IMR-90 (cell line): ENCODE results near the gene SYNGR3. TPM values are rescaled to one million over a fixed set of nuclear protein-coding genes. Genes with fewer than 3 reads are reported as not detected.
A peak's percentile ranks its signal among the peaks of the same experiment; 100 is the strongest.

Experiments
- ATAC-seq: fragments of 200-7000 bp; cut with Tn5 transposase; 2 replicates; pipeline ENCODE4 v1.9.1; 2020; ENCODE audit warnings: low read depth, mild to moderate bottlenecking, moderate library complexity
- BruUV-seq: library from RNA; stranded (reverse); fragments of 400-500 nt; replicated peaks from 2 replicates; lab custom pipeline; 2021; lab: Mats Ljungman, UMichigan
- CTCF ChIA-PET: fragments of 300-600 bp; formaldehyde crosslinking; extraction: SDS; loops from one replicate; lab custom pipeline; 2021; ENCODE audit warnings: antibody characterized with exemption; lab: Yijun Ruan, JAX
- POLR2A ChIA-PET: fragments of 300-600 bp; sonication (Branson Sonifier 250); formaldehyde crosslinking; loops from one replicate; lab custom pipeline; 2022; ENCODE audit warnings: antibody characterized with exemption; ENCODE audit not compliant: unreplicated experiment; lab: Charles Lee
- DNase-seq: peaks from one replicate; pipeline ENCODE4 v3.0.0; 2013
- H2AFZ ChIP-seq: replicated peaks from 2 replicates; pipeline ENCODE3; 2013; ENCODE audit warnings: low read length, mild to moderate bottlenecking; ENCODE audit not compliant: poor library complexity
- H2AK5ac ChIP-seq: 2 replicates; pipeline ENCODE4 v1.6.1; 2013; ENCODE audit warnings: low read depth, low read length, inconsistent platforms
- H2AK9ac ChIP-seq: replicated peaks from 2 replicates; pipeline ENCODE3; 2013; ENCODE audit warnings: mild to moderate bottlenecking, low read depth, low read length, moderate library complexity; ENCODE audit not compliant: poor library complexity
- H2BK120ac ChIP-seq: 2 replicates; pipeline ENCODE4 v1.6.1; 2013; ENCODE audit warnings: low read depth, low read length, inconsistent platforms
- H2BK15ac ChIP-seq: 3 replicates; pipeline ENCODE4 v1.6.1; 2013; ENCODE audit warnings: low read depth, low read length, inconsistent platforms
- H2BK20ac ChIP-seq: 2 replicates; pipeline ENCODE4 v1.6.1; 2013; ENCODE audit warnings: low read depth, mild to moderate bottlenecking, inconsistent platforms, low read length, moderate library complexity
- H2BK5ac ChIP-seq: 2 replicates; pipeline ENCODE4 v1.6.1; 2013; ENCODE audit warnings: mild to moderate bottlenecking, low read depth, low read length, inconsistent platforms; ENCODE audit not compliant: poor library complexity, severe bottlenecking
- H3K14ac ChIP-seq: replicated peaks from 2 replicates; pipeline ENCODE4 v1.6.1; 2013; ENCODE audit warnings: low read depth, low read length, inconsistent platforms
- H3K18ac ChIP-seq: 2 replicates; pipeline ENCODE4 v1.6.1; 2013; ENCODE audit warnings: low read depth, low read length, control low read depth
- H3K23ac ChIP-seq: 2 replicates; pipeline ENCODE4 v1.6.1; 2013; ENCODE audit warnings: low read depth, low read length, inconsistent platforms
- H3K27ac ChIP-seq: 2 replicates; pipeline ENCODE4 v1.5.1; 2013; ENCODE audit warnings: mild to moderate bottlenecking, control low read depth, low read length; ENCODE audit not compliant: insufficient read depth
- H3K27me3 ChIP-seq: 2 replicates; pipeline ENCODE4 v1.6.1; 2013; ENCODE audit warnings: low read length; ENCODE audit not compliant: control insufficient read depth, insufficient read depth
- H3K36me3 ChIP-seq: 2 replicates; pipeline ENCODE4 v1.6.1; 2013; ENCODE audit warnings: low read length, mixed read lengths; ENCODE audit not compliant: control insufficient read depth, insufficient read depth
- H3K4ac ChIP-seq: 2 replicates; pipeline ENCODE4 v1.6.1; 2013; ENCODE audit warnings: low read depth, low read length, inconsistent platforms
- H3K4me1 ChIP-seq: 2 replicates; pipeline ENCODE4 v1.6.1; 2013; ENCODE audit warnings: low read length, mixed read lengths; ENCODE audit not compliant: control insufficient read depth, insufficient read depth
- H3K4me2 ChIP-seq: 2 replicates; pipeline ENCODE4 v1.6.1; 2013; ENCODE audit warnings: low read depth, mild to moderate bottlenecking, control low read depth, low read length, moderate library complexity
- H3K4me3 ChIP-seq: 2 replicates; pipeline ENCODE4 v1.5.1; 2013; ENCODE audit warnings: low read depth, mild to moderate bottlenecking, control low read depth, low read length, moderate library complexity; ENCODE audit not compliant: insufficient read depth
- H3K56ac ChIP-seq: 2 replicates; pipeline ENCODE4 v1.6.1; 2013; ENCODE audit warnings: low read length, inconsistent platforms; ENCODE audit not compliant: insufficient read depth; ENCODE audit errors: extremely low read depth
- H3K79me1 ChIP-seq, 2 experiments: 2 replicates each; pipeline ENCODE4 v1.6.1; 2013; ENCODE audit warnings: low read length in 2 of 2, inconsistent platforms in 1 of 2, low read depth in 1 of 2
- H3K9ac ChIP-seq: 2 replicates; pipeline ENCODE4 v1.6.1; 2013; ENCODE audit warnings: low read depth, low read length, control low read depth
- H3K9me1 ChIP-seq: 2 replicates; pipeline ENCODE4 v1.6.1; 2013; ENCODE audit warnings: low read length, inconsistent platforms; ENCODE audit not compliant: insufficient read depth
- H3K9me3 ChIP-seq: 2 replicates; pipeline ENCODE4 v1.6.1; 2013; ENCODE audit warnings: low read length; ENCODE audit not compliant: control insufficient read depth, insufficient read depth
- H4K20me1 ChIP-seq: 2 replicates; pipeline ENCODE4 v1.6.1; 2013; ENCODE audit warnings: low read length, inconsistent platforms; ENCODE audit not compliant: insufficient read depth
- H4K5ac ChIP-seq: 2 replicates; pipeline ENCODE4 v1.6.1; 2013; ENCODE audit warnings: mild to moderate bottlenecking, low read depth, low read length, control low read depth
- H4K8ac ChIP-seq, 2 experiments: 2 replicates each; pipeline ENCODE4 v1.6.1; 2013; ENCODE audit warnings: low read depth in 2 of 2, low read length in 2 of 2, control low read depth in 1 of 2, inconsistent platforms in 1 of 2
- H4K91ac ChIP-seq: 2 replicates; pipeline ENCODE4 v1.6.1; 2013; ENCODE audit warnings: low read depth, low read length, inconsistent platforms; ENCODE audit not compliant: insufficient read depth
- CHD1 ChIP-seq: IDR thresholded peaks from 2 replicates; pipeline ENCODE4 v1.6.1; 2012; ENCODE audit warnings: low read depth, low read length, improper control_type of control experiment
- MXI1 ChIP-seq: IDR thresholded peaks from 2 replicates; pipeline ENCODE4 v1.6.1; 2012; ENCODE audit warnings: low read depth, mild to moderate bottlenecking, low read length, moderate library complexity, borderline replicate concordance
- POLR2A ChIP-seq: IDR thresholded peaks from 2 replicates; pipeline ENCODE4 v1.6.1; 2012; ENCODE audit warnings: mild to moderate bottlenecking, low read depth, low read length
- RAD21 ChIP-seq: IDR thresholded peaks from 2 replicates; pipeline ENCODE4 v1.6.1; 2012; ENCODE audit warnings: low read length, improper control_type of control experiment
- WGBS, 2 experiments: methylation state at CpG; one replicate each; pipeline versions ENCODE4 v1.1.5 to v1.1.7; 2013; ENCODE audit warnings: missing lambda C conversion rate in 2 of 2; ENCODE audit not compliant: insufficient read length in 1 of 2; ENCODE audit errors: extremely low coverage in 2 of 2; 5-methylcytosine and 5-hydroxymethylcytosine counted together
- dilution Hi-C: fragments of 300-500 bp; cut with HindIII; formaldehyde crosslinking; loops from one replicate; pipeline ENCODE4 v1.14.3; 2018; ENCODE audit warnings: low sequenced_read_pairs; ENCODE audit not compliant: unreplicated experiment
- in situ Hi-C: fragments of 300-500 bp; cut with MboI; formaldehyde crosslinking; loops from 3 replicates; pipeline ENCODE4 v1.14.3; 2019; ENCODE audit warnings: low sequenced_read_pairs, inconsistent platforms, mixed read lengths
- intact Hi-C: fragments of 100-400 bp; cut with micrococcal nuclease; formaldehyde crosslinking; loops from 2 replicates; pipeline ENCODE4 v1.10.0; 2022
- polyA plus RNA-seq, 3 experiments: library from polyadenylated mRNA; depleted of rRNA; stranded (reverse); fragments of >200 nt; gene quantifications; 2 replicates each; pipeline ENCODE4 v1.2.3, GENCODE V29; 2012; ENCODE audit warnings: low replicate concordance in 1 of 3
- total RNA-seq: library from RNA; depleted of rRNA; stranded (reverse); fragments of >200 nt; gene quantifications from 2 replicates; pipeline ENCODE4 v1.2.3, GENCODE V29; 2012

Gene SYNGR3
- total and polyA plus RNA-seq, 2 of the 4 experiments (the other 2 are of a cell fraction), result 1.8 to 5.8 TPM

GRCh38 chr16:2036200-2036966 is 46.6 kb downstream of the SYNGR3 start:
- peak overlapping the region; percentile 59 for H2AFZ ChIP-seq
- H4K5ac ChIP-seq, result peak overlapping the region; percentile 97
- H3K4me1 ChIP-seq, result peaks cover 74% of the 10 kb centered on the region
- H3K14ac ChIP-seq, result peak overlapping the region; percentile 56
- H2BK5ac ChIP-seq, result peak overlapping the region; percentile 98
- ATAC-seq (no peak), DNase-seq (no peak)
- peak overlapping the region; percentile 84; the same call in 2 of the 3 replicates for H2BK15ac ChIP-seq
- peak overlapping the region; percentile 71 for H2BK20ac ChIP-seq
- peak overlapping the region; percentile 94 for H2BK120ac ChIP-seq
- H3K27ac ChIP-seq, result peak overlapping the region; percentile 100
- peaks cover 19 to 68% of the 10 kb centered on the region in 2 experiments; a peak in 3 of 4 replicates for H3K79me1 ChIP-seq
- peak overlapping the region; percentile 75 for H3K9ac ChIP-seq
- ChIA-PET CTCF (interaction anchor here (1.0 kb wide), 1 partner anchor 14 kb away, joined by 3 read pairs; no protein-coding TSS in a partner anchor), POLR2A (no interaction called here)
- peaks cover 19% of the 10 kb centered on the region for H3K9me1 ChIP-seq
- no peaks in the 10 kb centered on the region for H3K27me3 ChIP-seq
- peak overlapping the region; percentile 92 for H3K4ac ChIP-seq
- peak overlapping the region; percentile 93 for H3K18ac ChIP-seq
- 90% methylated on average over 35 of the region's 47 CpGs; no CpG with 5 or more reads in 1 of the 2 experiments for WGBS, 2 experiments
- no TSS peak for BruUV-seq
- dilution Hi-C loops, result no loop called here
- H3K36me3 ChIP-seq, result peaks cover 32% of the 10 kb centered on the region
- no peak overlapping the region for H3K4me3 ChIP-seq
- H2AK9ac ChIP-seq, result peak overlapping the region; percentile 98
- H3K56ac ChIP-seq, result 0 out of 2 replicates have a peak overlapping the region, but pooled peaks have one; percentile 47
- H3K23ac ChIP-seq, result peak overlapping the region; percentile 78
- H3K9me3 ChIP-seq, result no peaks in the 10 kb centered on the region
- in situ Hi-C loops, result no loop called here
- H4K91ac ChIP-seq, result peak overlapping the region; percentile 97
- intact Hi-C loops, result no loop called here
- H3K4me2 ChIP-seq, result peak overlapping the region; percentile 70
- peak overlapping the region; percentile 90 to 92 for H4K8ac ChIP-seq
- H4K20me1 ChIP-seq, result no peaks in the 10 kb centered on the region
- peak overlapping the region; percentile 86 for H2AK5ac ChIP-seq
- TF ChIP-seq RAD21 (no peak), POLR2A (peak; percentile 36; the same call in 1 of the 2 replicates), MXI1 (no peak), CHD1 (no peak)
